NCI-H526 (cell line): ENCODE measurements around the gene KCNK6.

ENCODE experiments used
- DNase-seq, 2 experiments: peaks; one replicate each; lab custom pipeline; 2025; lab: John Stamatoyannopoulos, UW

Gene KCNK6

GRCh38 chr19:38298821-38299680 lies 20.6 kb upstream of the KCNK6 start:
- no peak for DNase-seq

DNA sequence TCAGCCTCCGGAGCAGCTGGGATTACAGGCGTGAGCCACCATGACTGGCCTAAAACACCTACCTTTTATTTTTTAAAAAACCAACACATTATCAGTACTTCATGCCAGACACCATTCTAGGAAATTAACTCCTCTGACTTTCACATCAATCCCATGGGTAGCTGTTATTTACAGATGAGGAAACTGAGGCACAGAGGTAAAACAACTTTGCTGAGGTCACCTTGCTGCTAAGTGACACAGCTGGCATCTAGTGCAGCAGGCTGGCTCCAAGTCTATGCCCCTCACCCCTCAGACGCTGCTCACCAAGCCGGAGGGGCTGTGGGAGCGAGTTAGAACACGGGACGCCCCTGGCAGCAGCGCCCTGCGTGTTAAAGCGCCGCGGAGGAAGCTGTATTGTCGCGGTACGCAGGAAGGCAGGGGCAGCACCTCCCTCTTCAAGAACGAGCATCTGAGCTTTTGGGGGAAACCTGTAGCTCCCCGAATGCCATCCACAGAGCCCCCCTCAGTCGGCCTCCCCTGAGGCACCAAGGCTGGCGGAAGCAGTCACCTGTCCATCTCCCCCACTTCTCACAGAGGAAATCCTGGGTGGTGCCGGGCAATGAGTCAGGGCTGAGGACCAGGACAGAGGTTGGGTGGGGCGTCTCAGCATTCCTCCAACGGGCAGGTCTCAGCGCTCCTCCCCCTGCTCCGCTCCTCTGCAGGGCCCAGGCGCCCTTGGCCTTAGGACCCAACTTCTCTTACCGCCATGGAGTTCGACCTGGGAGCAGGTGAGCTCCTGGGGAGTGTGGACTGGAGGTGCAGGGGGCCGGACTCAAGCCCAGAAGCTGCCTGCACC lies 15.9 kb upstream of the KCNK6 start, which contains the start of gene C19orf33:
TSS of gene C19orf33 (plus strand) at position 735 of the 835 bp plus-strand sequence. CDS start at position 746, 11 bp downstream.
- DNase-seq: no peak

DNA sequence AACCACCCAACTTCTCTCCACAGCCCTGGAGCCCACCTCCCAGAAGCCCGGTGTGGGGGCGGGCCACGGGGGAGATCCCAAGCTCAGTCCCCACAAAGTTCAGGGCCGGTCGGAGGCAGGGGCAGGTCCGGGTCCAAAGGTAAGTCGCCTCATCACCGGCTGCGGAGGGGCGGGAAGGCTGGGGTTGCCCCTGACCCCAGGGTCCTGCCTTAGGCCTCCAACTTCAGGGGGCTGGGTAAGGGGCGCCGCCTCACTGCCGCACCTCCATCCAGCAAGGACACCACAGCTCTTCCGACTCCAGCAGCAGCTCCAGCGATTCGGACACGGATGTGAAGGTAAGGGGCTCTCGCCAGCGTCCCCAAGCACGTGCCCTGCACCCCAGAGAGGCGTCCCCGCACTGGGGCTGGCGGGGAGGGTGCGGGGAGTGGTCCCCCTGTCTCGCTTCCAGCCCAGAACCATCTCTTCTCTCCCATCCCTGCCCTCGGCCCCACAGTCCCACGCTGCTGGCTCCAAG lies 15.2 kb upstream of the KCNK6 start:
- no peak for DNase-seq

DNA sequence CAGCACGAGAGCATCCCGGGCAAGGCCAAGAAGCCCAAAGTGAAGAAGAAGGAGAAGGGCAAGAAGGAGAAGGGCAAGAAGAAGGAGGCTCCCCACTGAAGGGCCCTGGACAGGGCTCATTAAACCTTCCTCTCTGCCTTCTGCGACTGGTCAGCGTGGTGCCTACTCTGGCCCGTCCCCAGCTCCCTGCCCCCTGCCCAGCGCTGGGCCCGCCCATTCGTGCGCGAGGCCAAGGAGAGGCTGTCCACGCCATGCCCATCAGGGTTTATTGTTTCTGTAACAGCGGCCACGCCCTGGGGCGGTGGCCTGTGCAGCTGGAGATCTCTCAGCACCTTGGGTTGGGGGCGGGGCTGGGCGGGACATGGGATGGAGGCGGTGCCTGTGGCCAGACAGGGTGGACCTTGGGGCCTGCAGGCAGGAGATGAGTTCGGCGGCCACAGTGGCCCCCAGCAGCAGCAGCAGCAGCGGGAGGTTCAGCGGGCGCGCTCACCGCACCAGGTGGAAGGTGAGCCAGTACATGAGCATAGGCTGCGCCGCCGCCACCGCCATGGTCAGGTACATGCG lies 14.7 kb upstream of the KCNK6 start:
- DNase-seq: peak; percentile 45 to 89

GRCh38 chr19:38306236-38306635 lies 13.4 kb upstream of the KCNK6 start:
- DNase-seq: no peak

GRCh38 chr19:38307076-38307475 lies 12.6 kb upstream of the KCNK6 start:
- no peak for DNase-seq

GRCh38 chr19:38307597-38307996 lies 12.0 kb upstream of the KCNK6 start:
- no peak for DNase-seq

DNA sequence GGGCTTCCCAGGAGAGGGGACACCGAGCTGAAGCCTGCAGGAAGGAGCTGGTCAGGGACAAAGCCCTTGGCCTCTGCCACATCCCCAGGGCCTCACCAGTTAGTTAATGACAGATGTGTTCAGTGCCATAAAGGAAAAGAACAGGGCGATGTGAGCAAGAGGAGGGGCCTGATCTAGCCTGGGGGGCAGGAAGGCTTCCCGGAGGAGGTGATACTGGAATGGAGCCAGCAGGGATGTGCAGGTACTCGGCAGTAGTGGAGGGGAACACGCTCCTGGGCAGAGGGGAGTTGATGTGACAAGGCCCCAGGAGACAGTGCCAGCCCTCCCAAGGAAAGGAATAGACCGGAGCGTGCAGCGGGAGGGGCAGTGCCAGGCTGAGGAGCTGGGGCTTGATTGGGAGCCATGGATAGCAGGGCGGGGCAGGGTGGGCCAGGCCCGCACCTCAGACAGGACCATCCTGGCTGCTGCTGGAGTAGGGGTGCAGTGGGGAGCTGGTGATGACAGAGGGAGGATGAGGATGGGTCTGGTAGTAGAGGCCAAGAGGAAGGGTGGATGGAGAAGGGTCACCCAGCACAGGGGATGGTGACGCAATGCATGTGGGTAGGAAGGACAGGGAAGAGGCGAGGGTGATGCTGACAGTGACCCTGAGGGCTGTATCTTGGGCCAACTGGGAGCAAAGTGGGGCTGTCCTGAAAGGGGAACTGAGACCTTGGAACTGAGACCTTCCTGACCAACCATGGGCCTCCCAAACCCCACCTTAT lies 11.5 kb upstream of the KCNK6 start:
- DNase-seq: no peak

DNA sequence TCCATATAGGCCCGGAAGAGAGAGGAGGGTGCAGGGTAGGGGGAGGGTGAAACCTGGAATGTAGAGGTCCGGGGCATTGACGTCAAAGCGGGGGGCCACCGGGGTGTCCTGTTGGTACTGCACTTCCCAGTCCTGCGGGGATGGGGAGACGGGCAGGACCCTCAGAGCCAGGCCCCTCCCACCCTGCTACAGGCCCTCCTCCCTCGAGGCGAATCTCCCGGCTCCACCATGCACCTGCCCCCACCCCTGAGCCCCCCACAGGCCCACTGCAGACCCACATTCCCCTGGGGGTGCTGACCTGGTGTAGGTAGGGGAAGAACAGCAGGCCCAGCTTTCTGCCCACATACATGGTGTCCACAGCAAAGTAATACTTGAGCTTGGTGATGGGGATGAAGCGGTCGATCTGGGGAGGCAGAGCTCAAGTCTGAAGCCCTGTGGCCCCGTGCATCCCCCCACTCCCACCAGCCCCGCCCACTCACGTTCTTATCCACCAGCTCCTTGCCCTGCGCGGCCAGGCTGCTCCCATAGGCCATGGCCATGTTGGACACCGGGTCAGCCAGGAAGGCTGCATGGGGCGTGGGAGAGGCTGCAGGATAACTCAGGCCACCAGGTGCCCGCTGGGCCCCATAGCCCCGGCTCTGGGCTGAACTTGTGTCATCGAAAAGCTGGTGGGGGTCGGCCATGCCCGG lies 10.6 kb upstream of the KCNK6 start:
- DNase-seq: no peak

GRCh38 chr19:38309615-38310278 lies 9.9 kb upstream of the KCNK6 start:
- DNase-seq: no peak

DNA sequence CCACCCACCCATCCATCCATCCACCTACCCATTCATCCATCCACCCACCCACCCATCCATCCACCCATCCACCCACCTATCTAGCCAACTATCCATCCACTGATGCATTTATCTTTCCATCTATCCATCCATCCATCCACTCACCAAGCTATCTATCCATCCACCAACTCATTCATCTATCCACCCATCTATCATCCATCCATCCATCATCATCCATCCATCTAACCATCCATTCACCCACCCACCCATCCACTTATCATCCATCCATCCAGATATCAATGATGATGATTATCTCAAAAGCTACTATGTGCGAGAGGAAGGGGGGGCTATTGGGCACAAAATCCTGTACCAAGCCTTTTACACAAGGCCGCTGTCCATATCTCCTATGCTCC lies 9.4 kb upstream of the KCNK6 start:
- no peak for DNase-seq

GRCh38 chr19:38310986-38311385 lies 8.7 kb upstream of the KCNK6 start:
- DNase-seq: no peak

DNA sequence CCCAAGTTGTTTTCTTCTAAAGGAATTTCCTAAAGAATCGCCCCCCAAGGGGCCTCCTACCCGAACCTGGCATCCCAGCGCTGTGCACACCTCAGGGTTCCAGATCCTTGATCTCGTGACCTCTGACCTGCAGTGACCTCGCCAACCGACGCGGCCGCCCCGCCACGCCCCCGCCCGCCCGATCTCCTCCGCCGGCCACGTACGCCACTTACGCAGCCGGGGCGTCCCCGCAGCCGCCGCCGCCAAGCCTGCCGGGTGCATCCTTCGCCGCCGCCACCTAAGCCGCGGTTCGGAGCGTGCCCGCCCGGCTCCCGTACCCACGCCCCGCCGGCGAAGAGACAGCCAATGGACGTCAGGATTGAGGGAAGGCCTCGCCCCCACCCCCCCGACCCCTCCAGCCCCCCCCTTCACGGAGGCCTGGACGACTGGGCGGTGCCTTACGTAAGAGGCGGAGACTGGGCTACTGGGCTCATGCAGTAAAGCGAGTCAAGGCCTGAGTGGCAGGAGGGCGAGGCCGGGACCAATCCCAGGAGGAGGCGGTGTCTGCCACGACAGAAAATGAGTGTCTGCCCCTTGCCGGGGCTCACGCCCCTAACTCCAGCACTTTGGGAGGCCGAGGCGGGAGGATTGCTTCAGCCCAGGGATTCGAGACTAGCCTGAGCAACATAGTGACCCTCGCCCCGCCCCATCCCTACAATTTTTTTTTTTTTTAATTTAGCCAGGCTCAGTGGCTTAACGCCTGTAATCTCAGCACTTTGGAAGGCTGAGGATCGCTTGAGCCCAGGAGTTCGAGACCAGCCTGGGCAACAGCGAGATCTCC lies 3.8 kb upstream of the KCNK6 start, which contains the start of gene YIF1B:
TSS of gene YIF1B (minus strand) at position 291 of the 820 bp plus-strand sequence. CDS start at position 261, 30 bp downstream.
- DNase-seq: peak; percentile 95 to 99

DNA sequence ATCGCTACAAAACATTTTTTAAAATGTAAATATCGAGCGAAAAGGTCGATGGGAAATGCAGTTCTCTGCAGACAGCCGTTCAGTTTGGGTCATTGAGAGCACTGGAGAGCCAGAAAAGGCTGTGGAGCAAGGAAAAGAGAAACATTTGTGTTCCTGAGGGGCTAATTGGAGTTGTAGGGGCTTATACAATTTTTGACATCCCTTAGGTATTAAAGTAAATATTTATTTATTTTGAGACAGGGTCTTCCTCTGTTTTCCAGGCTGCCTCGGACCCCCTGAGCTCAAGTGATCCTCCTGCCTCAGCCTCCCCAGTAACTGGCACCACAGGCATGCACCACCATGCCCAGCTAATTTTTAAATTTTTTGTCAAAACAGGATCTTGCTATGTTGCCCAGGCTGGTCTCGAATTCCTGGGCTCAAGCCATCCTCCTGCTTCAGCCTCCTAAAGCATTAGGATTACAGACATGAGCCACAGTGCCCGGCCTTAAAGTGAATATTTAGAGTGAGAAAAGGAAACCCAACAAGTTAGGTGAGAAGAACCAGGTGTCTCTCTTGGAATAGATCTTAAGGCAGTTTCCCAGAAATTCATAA lies 3.1 kb upstream of the KCNK6 start:
- no peak for DNase-seq

DNA sequence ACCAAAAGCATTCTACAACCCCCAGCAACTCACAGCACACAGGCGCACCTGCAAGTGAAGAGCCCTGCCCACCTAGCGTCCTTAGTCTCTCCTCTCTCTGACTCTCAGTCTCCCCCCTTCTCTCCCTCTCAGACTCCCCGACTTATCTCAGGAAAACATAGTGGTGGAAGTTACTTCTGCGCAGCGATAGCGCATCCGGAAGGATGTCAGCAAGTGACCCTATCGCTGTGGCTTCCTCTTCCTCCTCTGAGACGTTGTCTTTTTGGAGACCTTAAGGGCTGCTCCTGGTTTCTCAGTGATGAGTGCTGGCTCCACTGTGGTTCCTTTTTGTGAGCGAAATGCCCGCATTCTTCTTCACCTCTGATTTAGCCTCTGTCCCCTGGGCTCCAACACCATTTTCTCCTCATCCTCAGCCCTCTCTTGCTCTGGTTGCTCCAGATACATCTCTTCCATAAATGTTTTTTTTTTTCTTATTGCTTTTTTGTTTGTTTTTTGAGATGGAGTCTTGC lies 2.5 kb upstream of the KCNK6 start:
- DNase-seq: no peak

- DNase-seq: no peak
Measured at GRCh38 chr19:38318660-38319059, 985 bp upstream of the KCNK6 start.

GRCh38 chr19:38320969-38321339 lies 1.3 kb downstream of the KCNK6 start:
- DNase-seq: no peak

DNA sequence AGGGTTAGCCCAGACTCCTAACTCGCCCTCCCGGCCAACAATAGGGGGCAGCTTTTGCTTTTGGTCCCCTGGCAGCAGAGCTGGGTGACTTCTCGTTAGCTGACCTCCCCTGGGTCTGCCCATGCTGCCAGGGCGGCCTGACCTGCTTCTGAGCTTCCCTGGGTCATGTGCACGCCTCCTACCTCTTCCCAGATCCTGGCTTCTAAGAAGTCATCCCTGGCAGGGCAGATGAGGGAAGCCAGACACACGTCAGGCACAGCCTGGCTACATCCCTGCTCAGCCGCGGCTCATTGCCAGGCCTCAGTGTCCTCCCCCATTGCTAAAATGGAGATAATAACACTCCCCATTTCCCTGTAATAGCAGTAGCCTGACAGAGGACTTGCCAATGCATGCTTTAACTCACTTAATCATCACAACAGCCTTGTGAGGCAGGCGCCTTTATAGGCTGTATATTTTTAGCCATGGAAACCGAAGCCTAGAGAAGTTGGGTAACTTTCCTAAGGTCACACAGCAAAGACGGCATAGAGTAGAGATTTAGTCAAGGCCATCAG lies 2.1 kb downstream of the KCNK6 start:
- no peak for DNase-seq

GRCh38 chr19:38323291-38323690 lies 3.6 kb downstream of the KCNK6 start:
- no peak for DNase-seq
